Neutrophil (primary cell): Measurements from ENCODE around the gene HDAC3.

ENCODE experiments used
- H3K27ac ChIP-seq: fragments of 200-600 bp; sonication (generic); 2 replicates; pipeline ENCODE4 v1.5.1; 2016; ENCODE audit warnings: mild to moderate bottlenecking, moderate library complexity
- H3K27me3 ChIP-seq: fragments of 200-600 bp; sonication (generic); 2 replicates; pipeline ENCODE4 v1.6.0; 2016; ENCODE audit warnings: mild to moderate bottlenecking
- H3K36me3 ChIP-seq: fragments of 200-600 bp; sonication (generic); 2 replicates; pipeline ENCODE4 v1.5.1; 2017
- H3K4me1 ChIP-seq, 2 experiments: fragments of 200-600 bp in 1 of 2; sonication (generic) in 1 of 2; 1 replicate in 1 of 2; 2 replicates in 1 of 2; pipeline versions ENCODE4 v1.5.1 to v1.6.1; 2013 to 2016; ENCODE audit warnings: low read depth in 1 of 2, low read length in 1 of 2, mild to moderate bottlenecking in 1 of 2, moderate library complexity in 1 of 2; ENCODE audit not compliant: control insufficient read depth in 1 of 2, insufficient read depth in 1 of 2
- H3K4me3 ChIP-seq, 2 experiments: fragments of 200-600 bp in 1 of 2; sonication (generic) in 1 of 2; 1 replicate in 1 of 2; 2 replicates in 1 of 2; pipeline ENCODE4 v1.5.1; 2013 to 2016; ENCODE audit warnings: low read depth in 1 of 2, low read length in 1 of 2, mild to moderate bottlenecking in 1 of 2, moderate library complexity in 1 of 2
- H3K9me3 ChIP-seq: fragments of 200-600 bp; sonication (generic); 2 replicates; pipeline ENCODE4 v1.5.1; 2016
- CTCF ChIP-seq: fragments of 200-600 bp; sonication (generic); IDR thresholded peaks from 2 replicates; pipeline ENCODE4 v1.5.1; 2016; ENCODE audit warnings: antibody characterized with exemption

The HDAC3 gene

GRCh38 chr5:141623611-141624010 lies 13.0 kb downstream of the HDAC3 start:
- Histone ChIP-seq H3K9me3 (no peaks in the 10 kb centered on the region), H3K4me3 (no peak overlapping the region), H3K4me1 (peaks cover 0 to 5% of the 10 kb centered on the region in 2 experiments), H3K27ac (no peak overlapping the region), H3K36me3 (peaks cover 81% of the 10 kb centered on the region), H3K27me3 (no peaks in the 10 kb centered on the region)
- no peak for TF ChIP-seq CTCF

- Histone ChIP-seq H3K4me3 (no peak overlapping the region), H3K27ac (no peak overlapping the region), H3K4me1 (peaks cover 1 to 5% of the 10 kb centered on the region in 2 experiments), H3K9me3 (no peaks in the 10 kb centered on the region), H3K27me3 (no peaks in the 10 kb centered on the region), H3K36me3 (peaks cover 77% of the 10 kb centered on the region)
- no peak for TF ChIP-seq CTCF
These were observed 13.5 kb downstream of the HDAC3 start for GRCh38 chr5:141623186-141623585.

- H3K27ac ChIP-seq = peak within 1 kb of the TSS; percentile 97
- H3K4me1 ChIP-seq = peaks cover 38 to 42% of the 10 kb centered on the region in 2 experiments
- H3K4me3 ChIP-seq = peak within 1 kb of the TSS; percentile 87 to 92
- H3K36me3 ChIP-seq = peaks cover 41% of the 10 kb centered on the region
- no peaks in the 10 kb centered on the region for H3K27me3 ChIP-seq
- peak; percentile 99 for TF ChIP-seq CTCF
- H3K9me3 ChIP-seq = no peaks in the 10 kb centered on the region
These were observed 17.7 kb downstream of the HDAC3 start, which contains the start of gene DIAPH1 for GRCh38 chr5:141618804-141619554. Gene DIAPH1, minus strand, starts transcription at chr5:141619000. Its CDS starts 86 bp downstream, at chr5:141618914.

GRCh38 chr5:141618030-141618803 lies 18.4 kb downstream of the HDAC3 start:
- Histone ChIP-seq H3K4me3 (peak overlapping the region; percentile 87 to 92), H3K4me1 (peaks cover 46 to 49% of the 10 kb centered on the region in 2 experiments), H3K36me3 (peaks cover 33% of the 10 kb centered on the region), H3K27me3 (no peaks in the 10 kb centered on the region), H3K27ac (peak overlapping the region; percentile 97), H3K9me3 (no peaks in the 10 kb centered on the region)
- TF ChIP-seq CTCF = no peak

GRCh38 chr5:141617682-141618029 lies 19.0 kb downstream of the HDAC3 start:
- Histone ChIP-seq H3K36me3 (peaks cover 29% of the 10 kb centered on the region), H3K4me3 (peak overlapping the region; percentile 87 to 92), H3K4me1 (peaks cover 50 to 55% of the 10 kb centered on the region in 2 experiments), H3K27ac (peak overlapping the region; percentile 97), H3K9me3 (no peaks in the 10 kb centered on the region), H3K27me3 (no peaks in the 10 kb centered on the region)
- TF ChIP-seq CTCF = no peak
